DMS114 treated with DMSO at 0.1 percent for 48 hours (cell line): ENCODE data around the gene PARP15.
"Not testable (repeated sequence)": the region's sequence is repeated elsewhere in the genome, so short reads cannot be mapped to it uniquely, and the experiment has no call there.

ENCODE experiments used
- DNase-seq: peaks from one replicate; lab custom pipeline; 2025; ENCODE audit not compliant: unreplicated experiment; lab: John Stamatoyannopoulos, UW

The PARP15 gene

DNA sequence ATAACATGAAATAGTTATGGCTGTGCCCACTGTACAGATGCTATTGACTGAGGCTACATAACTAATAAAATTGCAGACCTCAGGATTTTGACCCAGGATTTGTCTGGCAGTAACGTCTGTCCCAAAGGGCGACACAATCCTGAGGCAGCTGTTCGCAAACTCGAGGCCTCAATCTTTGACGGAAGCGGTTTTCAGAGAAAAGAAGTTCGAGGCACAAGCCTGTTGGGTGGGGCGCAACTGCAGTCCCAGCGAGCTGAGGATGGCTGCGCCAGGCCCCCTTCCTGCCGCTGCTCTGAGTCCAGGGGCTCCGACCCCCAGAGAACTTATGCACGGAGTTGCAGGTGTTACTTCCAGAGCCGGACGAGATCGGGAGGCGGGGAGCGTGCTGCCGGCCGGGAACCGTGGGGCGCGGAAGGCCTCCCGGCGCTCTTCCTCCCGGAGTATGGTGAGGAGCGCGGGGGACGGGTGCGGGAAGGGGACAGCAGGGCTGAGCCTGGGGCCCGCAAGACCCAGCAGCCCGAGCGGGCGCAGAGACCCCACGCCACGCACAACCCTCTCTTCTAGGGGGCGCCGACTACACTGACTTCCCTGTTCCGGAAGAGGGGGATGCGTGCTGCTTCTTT is at the start of gene PARP15:
TSS of gene PARP15 (plus strand) at position 242 of the 623 bp plus-strand sequence. CDS start at position 260, 18 bp downstream.
- no peak for DNase-seq

DNA sequence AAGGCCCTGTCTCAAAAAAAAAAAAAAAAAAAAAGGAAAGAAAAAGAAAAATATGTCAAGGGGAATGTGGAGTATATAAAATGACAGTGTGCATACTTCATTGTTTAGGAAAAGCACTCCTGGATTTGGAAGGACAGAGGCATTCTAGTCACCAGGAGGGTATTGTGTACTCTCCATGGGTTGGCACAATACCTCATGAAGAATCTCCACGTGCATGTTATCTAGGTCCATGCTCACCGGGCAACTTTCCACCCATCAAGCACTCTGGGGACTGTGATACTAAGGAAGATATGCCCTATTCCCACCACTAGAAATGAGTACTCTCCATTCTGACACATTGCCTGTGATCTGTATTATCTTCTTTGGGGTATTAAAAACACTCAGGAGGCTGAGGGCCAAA is 47.3 kb upstream of the PARP15 start:
- DNase-seq, result no peak

DNA sequence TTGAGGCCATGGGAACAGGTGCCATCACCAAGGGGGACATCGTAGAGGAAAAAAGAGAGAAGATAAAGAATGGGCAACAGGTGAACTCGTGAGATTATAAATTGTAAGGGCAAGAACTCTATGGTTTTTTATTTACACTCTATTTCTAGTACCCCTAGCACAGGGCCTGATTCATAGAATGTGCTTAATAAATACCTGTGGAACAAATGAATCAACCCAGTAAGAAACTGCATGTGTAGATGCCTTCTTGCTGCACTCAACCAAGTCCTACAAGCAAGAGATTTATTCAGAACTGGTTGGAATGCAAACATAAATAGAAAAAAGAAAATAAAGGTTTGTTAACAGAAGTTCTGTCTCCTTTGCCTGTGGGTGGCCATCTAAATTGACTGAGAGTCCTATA is 44.0 kb upstream of the PARP15 start:
- DNase-seq, result no peak

DNA sequence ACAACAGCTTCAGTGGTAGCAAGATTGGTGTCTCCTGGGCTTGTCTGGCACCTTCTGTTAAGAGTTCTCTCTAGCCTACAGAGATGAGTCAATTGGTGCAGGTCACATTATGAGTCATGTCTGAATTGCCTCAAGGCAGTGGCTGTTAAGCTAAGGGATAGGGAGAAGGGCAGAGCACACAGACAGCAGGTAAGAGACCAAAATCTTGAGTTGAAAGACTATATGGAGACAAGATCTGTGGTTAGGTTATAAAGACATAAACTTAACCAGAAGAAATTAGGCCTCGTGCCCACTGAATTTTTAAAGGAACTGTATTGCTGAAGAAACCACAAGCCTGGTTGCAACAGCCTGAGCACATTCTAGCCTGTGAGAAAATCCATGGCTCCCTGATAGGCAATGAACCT is 43.5 kb upstream of the PARP15 start:
- DNase-seq, result no peak

DNA sequence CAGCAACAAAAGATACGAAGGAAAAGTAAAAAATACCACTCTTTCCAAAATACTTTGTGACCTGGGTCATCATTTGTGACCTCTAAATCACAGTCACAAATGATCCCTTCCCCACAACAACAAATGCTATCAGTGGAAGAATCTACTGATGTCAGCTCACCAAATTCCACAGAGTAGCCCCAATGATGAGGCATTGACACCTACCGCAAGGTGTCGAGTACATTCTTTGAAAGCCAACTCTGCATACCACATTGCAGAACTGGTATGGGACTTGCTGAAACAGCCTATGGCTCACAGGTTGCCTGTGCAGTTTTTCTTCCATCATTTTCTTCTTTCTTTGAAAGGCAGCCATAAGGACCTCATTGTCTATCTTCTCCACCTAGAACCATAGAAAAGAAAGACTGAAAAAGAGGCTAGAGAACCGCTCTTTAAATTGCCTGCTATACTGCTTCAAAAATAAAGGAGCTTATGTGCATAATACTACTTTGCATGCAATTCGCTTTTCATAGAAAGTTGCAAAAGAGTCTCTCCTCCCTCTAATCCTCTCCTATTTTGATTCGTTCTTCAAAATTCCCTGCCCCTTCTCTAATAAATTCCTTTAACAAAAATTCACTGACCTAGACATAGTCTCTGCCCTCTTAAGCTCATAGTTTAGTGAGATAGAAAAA is 41.4 kb upstream of the PARP15 start:
- no peak for DNase-seq

DNA sequence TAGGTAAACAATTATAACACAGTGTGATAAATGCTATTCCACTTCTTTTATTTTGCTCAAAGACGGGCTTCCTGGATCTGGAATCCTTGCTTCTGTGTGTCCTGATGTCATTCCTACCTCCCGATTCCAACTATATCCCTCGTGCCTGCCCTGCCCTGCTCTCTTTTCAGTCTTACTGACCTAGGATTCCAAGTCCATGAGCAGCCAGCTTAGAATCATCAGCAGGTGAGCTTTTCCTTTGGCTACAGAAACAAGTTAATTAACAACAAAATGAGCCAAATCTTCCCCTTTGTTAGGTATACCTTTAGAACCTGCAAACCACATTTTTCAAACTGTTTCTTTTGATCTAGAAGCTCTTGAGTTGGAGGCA is 40.8 kb upstream of the PARP15 start:
- no peak for DNase-seq

DNA sequence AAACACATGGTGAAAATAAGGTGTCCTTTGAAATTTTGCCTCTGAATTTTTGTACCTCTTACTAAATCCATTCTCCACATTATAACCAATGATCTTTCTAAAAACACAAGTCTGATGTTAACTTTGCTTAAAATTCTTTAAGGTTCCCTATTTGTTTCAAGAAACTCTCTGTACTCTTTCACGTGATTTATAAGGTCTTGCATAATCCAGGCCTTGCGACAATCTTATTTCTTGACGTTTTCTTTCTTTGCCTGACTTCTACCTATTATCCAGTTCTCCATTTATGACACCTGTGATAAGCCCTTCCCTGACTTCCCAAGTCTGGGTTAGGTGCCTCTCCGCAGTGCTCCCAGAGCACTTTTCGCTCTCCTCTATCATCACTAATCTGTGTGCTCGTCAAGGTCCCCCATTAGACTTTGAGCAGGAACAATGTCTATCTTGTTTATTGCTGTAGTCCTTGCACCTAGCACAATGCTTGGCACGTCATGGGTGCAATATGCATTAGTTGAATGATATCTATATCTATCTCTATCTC is 38.4 kb upstream of the PARP15 start:
- no peak for DNase-seq

DNA sequence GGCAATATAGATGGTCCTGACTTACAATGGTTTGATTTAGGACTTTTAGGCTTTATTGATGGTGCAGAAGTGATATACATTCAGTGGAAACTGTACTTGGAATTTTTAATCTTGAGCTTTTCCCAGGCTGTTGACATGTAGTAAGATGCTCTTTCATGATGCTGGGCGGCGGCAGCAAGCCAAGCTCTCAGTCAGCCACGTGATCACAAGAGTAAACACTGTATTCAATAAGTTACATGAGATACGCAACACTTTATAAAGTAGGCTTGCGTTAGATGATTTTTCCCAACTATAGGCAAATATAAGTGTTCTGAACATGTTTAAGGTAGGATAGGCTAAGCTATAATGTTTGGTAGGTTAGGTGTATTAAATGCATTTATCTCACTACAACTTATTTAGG is 31.3 kb upstream of the PARP15 start:
- DNase-seq, result no peak

DNA sequence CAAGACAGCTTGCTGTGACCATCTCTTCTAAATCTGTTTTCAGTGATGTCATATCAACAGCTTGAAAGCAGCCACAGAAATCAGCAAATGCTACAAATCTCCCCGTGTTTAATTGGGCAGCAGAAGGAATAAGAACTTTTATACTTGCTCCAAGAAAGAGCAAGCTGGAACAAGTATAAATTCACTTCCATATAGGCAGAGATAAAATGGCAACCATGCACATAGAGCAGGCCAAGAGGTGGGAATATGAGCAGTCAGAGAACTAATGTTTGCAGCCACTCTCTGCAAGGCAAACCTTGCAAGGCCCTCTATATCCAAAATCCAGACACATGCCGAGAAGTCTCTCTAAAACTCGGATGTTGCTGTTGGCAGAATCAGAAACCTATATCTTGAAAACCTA is 29.4 kb upstream of the PARP15 start:
- DNase-seq, result no peak

DNA sequence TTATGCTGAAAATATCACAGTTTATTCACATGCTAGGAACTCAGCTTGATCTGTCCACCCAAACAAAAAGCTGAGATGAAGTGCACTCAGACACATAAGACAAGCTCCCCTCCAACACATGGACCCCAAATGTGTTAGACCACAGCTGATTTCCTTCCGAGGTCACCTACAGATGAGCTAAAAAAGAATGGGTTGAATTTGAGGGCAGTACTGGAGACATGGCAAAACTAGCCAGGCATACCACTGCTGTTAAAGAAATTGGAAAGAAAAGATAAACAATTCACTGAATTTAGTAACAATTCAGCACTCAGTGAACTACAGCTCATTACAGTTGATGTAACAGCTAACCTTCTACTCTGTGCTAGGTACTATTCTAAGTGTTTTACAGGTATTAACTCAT is 28.8 kb upstream of the PARP15 start:
- DNase-seq, result no peak

DNA sequence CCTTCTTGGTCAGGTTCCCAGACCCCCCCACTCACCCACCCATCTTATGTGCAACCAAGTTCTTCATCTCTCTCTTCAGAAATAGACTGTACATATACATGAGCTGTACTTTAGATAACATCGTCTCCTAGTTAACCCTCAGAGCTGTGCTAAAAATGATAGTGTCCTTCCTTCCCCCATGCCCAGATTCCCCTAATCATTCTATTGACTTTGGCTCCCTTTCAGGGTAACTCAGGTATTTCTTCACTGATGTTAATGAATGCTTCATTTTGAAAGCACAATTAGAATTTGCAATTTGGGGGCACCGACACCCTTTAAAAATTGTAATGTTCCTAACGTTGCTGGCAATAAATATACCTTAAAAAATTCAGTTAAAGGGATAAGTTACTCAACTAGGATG is 24.3 kb upstream of the PARP15 start:
- no peak for DNase-seq

DNA sequence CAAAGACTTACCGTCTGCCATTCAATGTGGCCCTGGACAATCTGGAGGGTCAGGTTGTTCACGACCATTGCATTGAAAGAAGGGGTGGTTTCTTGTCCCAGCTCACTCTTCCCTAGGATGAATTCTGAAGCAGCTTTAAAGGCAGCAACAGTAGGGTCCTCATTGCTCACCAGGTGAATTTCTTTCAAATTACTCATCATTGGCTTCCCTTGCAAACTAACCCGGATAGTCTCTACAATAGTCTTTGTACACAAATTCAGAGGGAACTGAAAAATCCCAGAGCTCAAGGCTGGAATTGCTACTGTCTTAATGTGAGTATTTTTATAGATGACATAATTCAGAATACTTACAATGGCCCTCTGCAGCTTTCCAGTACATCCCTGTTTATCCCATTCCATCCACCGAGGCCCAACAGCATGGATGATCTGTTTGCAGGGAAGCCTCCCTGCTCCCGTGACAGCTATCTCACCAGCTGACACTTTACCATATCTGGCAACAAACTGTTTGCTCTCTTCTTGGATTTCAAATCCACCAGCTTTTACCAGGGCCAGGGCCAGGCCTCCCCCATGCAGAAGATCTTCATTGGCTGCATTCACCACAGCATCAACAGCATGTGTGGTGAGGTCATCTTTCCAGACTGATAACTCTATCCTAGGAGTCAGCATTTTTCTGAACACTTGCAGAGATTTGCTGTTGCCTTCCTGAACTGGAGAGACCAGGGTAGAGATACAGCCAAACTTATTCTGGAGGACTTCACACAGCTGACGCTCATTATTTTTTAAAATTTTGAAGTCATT is 22.0 kb upstream of the PARP15 start:
- DNase-seq, result no peak

DNA sequence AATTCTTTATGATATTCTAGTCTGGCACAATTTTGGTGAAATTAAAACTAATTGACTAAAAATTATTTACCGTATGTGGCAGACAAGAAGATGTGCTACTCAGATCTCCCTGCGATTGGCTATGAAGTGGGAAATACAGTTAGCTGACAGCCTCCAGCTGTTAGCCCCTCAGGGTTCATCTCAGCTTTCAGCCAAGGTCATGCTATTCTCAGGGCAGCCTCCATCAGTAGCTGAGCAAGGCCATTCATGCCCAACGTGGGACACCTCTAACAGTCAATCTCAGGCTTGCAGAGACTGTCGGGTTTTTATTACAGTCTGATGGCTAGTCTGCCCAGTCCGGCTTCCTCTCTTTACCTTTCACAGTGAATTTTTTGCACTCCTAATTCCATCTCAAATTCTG is 20.1 kb upstream of the PARP15 start:
- DNase-seq, result no peak

DNA sequence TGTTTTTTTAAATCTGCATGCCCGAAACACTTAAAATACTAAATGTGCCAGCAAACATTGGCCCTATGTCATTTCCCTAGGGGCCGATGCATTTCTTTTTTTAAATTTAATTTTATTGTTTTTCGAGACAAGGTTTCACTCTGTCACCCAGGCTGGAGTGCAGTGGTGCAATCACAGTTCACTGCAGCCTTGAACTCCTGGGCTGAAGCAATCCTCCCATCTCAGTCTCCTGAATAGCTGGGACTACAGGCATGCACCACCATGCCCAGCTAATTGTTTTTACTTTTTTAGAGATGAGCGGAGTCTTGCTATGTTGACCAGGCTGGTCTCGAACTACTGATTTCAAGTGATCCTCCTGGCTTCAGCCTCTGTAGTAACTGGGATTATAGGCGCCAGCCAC is 18.8 kb upstream of the PARP15 start:
- no peak for DNase-seq

DNA sequence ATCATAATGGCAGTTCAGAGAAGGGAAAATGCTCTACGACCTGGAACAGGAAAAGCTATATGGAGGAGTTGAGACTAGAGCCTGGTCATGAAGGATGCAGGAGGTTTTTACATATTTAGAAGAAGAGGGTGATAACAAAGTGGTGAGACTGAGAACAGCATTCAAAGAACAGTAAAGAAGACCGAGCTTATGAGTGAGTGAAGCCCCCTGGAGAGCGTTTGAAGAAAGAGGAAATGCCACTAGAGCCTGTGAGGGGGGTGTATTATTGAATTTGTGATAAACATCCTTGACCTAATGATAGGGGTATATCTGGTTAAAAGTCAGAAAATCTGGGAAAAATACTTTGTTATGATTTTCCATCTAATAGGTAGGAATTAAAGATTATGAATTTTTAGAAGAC is 17.5 kb upstream of the PARP15 start:
- DNase-seq, result no peak

DNA sequence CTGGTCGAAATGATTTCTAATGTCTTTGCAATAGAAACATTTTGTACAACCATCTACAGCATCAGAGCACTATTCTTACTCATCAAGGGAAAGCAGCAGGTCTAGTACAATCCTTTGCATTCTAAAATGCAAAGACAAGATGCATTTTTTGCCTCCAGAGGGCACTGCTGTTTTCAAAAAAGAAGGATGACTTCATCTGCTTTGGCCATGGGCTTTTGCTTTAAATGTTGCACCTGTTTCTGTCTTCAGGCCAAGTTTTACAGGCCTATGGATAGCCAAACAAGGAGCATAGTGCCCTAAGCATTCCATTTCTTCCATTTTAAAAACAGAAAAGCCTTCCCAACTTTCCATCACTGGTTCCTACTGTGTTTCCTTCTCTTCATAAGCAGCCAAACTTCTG is 16.8 kb upstream of the PARP15 start:
- peak; percentile 38 for DNase-seq

DNA sequence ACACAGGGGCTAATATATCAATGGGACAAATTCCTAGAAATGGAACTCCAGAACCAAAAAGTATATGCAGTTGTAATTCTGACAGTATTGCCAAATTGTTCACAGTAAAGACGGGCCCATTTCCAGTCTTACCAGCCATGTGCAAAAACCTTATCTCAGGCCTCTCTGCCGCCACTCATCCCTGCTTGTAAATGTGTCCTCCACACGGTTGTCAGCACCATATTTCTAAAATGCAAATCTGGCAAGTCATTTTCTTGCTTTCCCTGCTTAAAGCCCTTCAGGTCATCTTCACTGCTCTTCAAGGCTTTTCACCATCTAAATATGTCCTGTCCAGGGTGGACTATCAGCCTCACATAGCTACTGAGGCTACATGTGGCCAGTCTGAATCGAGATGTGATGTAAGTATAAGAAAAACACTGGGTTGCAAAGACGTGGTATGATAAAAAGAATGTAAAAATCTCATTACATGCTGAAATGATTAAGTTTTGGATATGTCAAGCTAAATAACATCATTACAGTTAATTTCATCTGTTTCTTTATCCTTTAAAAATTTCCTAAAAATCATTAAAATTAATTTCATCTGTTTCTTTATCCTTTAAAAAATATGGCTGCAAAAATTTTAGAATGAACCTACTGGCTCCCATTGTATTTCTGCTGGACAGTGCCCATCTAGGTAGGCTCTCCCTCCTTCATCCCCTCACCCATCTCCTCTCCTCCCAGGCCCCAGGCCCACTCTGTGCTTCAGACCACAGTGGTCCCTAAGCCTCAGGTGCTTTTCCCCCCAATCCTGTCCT is 14.3 kb upstream of the PARP15 start:
- no peak for DNase-seq

DNA sequence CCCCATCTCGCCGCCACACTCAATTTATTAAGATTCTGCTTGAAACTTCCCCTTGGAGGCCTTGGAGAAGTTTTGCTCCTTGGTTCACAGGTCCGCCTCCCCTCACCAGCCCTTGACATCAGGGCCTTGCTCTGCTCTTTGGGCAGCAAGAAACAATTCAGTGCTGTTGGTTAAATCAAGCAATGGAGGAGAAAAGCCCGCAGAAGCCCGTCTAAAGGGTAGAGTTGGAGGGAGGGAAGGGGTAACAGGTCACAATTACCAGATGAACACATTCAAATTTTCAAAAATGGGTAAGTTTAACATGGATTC is 13.8 kb upstream of the PARP15 start:
- DNase-seq, result no peak

DNA sequence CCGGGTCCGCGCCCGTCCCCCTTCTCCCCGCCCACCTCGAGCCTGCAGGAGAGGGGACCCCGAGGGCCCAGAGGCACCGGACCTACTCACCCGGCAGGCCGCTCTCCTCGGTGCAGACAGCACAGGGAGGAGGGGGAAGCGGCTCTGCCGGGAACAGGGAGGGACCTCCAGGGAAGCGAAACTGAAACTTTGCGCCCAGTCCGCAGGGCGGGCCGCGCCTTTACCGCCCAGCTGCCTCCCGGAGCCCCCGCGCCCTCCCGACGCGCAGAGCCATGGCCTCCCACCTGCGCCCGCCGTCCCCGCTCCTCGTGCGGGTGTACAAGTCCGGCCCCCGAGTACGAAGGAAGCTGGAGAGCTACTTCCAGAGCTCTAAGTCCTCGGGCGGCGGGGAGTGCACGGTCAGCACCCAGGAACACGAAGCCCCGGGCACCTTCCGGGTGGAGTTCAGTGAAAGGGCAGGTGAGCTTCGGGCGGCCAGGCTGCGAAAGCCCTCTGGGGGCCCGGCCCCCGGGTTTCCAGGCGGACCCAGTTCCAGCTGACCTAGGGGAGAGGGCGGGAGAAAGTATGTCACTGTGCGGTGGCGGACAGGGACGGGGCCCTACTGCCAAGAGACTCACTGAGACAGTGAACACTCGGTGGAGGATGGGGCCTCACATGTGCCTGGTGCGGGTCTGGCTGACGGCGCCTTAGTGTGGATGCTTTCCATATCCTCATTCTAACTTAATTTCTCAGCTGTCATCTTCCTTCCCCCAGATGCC is 13.1 kb upstream of the PARP15 start, which contains the start of the genes DTX3L and PARP9:
TSS of gene DTX3L (plus strand) at position 184 of the 758 bp plus-strand sequence. CDS start at position 273, 89 bp downstream.
TSS of gene PARP9 (minus strand) at position 146 of the 758 bp plus-strand sequence. CDS start 4,680 bp downstream, outside the sequence.
- peak; percentile 38 for DNase-seq

DNA sequence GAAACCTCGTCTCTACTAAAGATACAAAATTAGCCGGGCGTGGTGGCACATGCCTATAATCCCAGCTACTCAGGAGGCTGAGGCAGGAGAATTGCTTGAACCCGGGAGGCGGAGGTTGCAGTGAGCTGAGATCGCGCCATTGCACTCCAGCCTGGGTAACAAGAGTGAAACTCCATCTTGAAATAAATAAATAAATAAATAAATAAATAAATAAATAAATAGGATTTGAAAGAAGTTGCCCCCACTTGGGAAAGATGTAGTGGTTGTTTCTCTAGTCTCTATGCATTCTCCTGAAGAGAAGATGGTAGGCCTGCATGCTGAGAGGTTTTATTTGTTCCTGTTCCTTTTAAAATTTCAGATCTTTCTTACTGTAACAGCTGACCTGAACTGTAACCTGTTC is 9.3 kb upstream of the PARP15 start:
- not testable (repeated sequence) for DNase-seq
